ENCODE measurements around the gene ST3GAL2. TPM values are rescaled to one million over a fixed set of nuclear protein-coding genes. Genes with fewer than 3 reads are reported as not detected.

The ST3GAL2 gene
- total and polyA plus RNA-seq, 2 of the 4 experiments (the other 2 are of a cell fraction), result 17.4 to 17.7 TPM

DNA sequence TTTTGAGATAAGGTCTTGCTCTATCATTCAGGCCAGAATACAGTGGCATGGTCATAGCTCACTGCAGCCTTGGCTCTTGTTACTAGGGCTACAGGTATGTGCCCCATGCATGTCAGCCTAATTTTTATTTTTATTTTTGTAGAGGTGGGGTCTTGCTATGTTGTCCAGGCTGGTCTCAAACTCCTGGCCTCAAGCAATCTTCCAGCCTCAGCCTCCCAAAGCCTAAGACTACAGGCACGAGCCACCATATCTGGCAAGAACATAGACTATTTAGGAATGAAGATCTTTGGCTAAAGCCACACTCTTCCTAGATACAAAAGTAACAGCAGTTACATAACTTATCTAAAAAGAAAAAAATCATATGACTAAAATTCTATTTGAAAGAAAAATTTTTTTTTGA, 107.8 kb downstream of the ST3GAL2 start:
- Histone ChIP-seq H3K14ac (replicated peaks; ENCODE audit: low read depth, low read length) (no peak overlapping the region), H3K9ac (ENCODE audit: low read depth, low read length) (no peak overlapping the region), H3K36me3 (ENCODE audit: control insufficient read depth, insufficient read depth, low read length) (peaks cover 43% of the 10 kb centered on the region), H3K9me1 (ENCODE audit: insufficient read depth, low read length) (peaks cover 3% of the 10 kb centered on the region), H3K18ac (ENCODE audit: low read depth, low read length) (no peak overlapping the region), H4K8ac (ENCODE audit: low read depth in 2 of 2, low read length in 2 of 2) (no peak overlapping the region), H3K23ac (ENCODE audit: low read depth, low read length) (no peak overlapping the region), H2AK5ac (ENCODE audit: low read depth, low read length) (no peak overlapping the region), H4K91ac (ENCODE audit: insufficient read depth, low read depth, low read length) (no peak overlapping the region), H3K4me1 (ENCODE audit: control insufficient read depth, insufficient read depth, low read length) (no peaks in the 10 kb centered on the region), H2AK9ac (replicated peaks; ENCODE audit: low read depth, low read length, poor library complexity) (no peak overlapping the region), H3K56ac (ENCODE audit: extremely low read depth, insufficient read depth, low read length) (no peak overlapping the region), H2AFZ (replicated peaks; ENCODE audit: low read length, poor library complexity) (no peak overlapping the region), H3K4me3 (ENCODE audit: insufficient read depth, low read depth, low read length) (no peak overlapping the region), H3K4ac (ENCODE audit: low read depth, low read length) (no peak overlapping the region), H2BK15ac (ENCODE audit: low read depth, low read length) (no peak overlapping the region), H3K79me1 (ENCODE audit: low read depth in 1 of 2, low read length in 2 of 2) (peaks cover 0 to 3% of the 10 kb centered on the region in 2 experiments; a peak in 2 of 4 replicates), H4K5ac (ENCODE audit: low read depth, low read length) (no peak overlapping the region), H3K27me3 (ENCODE audit: control insufficient read depth, insufficient read depth, low read length) (no peaks in the 10 kb centered on the region), H2BK5ac (ENCODE audit: low read depth, low read length, poor library complexity, severe bottlenecking) (no peak overlapping the region), H2BK120ac (ENCODE audit: low read depth, low read length) (no peak overlapping the region), H2BK20ac (ENCODE audit: low read depth, low read length) (no peak overlapping the region), H4K20me1 (ENCODE audit: insufficient read depth, low read length) (no peaks in the 10 kb centered on the region), H3K27ac (ENCODE audit: insufficient read depth, low read length) (no peak overlapping the region), H3K4me2 (ENCODE audit: low read depth, low read length) (no peak overlapping the region), H3K9me3 (ENCODE audit: control insufficient read depth, insufficient read depth, low read length) (no peaks in the 10 kb centered on the region)
- intact Hi-C loops (cut with micrococcal nuclease) (no loop called here), in situ Hi-C loops (cut with MboI; ENCODE audit: low sequenced_read_pairs) (no loop called here), dilution Hi-C loops (cut with HindIII; ENCODE audit: low sequenced_read_pairs, unreplicated experiment) (no loop called here)
- DNase-seq, result no peak
- no peak for ATAC-seq (ENCODE audit: low read depth)
- no TSS peak for BruUV-seq (replicated peaks)
- TF ChIP-seq SMC3 (IDR thresholded peaks at IDR 0.05; ENCODE audit: low read depth, low read length) (no peak), MAFK (IDR thresholded peaks at IDR 0.05; ENCODE audit: low read depth, low read length) (no peak), RFX5 (IDR thresholded peaks at IDR 0.05; ENCODE audit: low read depth, low read length) (no peak), FOS (IDR thresholded peaks at IDR 0.05; ENCODE audit: low read depth, low read length) (no peak), MXI1 (IDR thresholded peaks at IDR 0.05; ENCODE audit: borderline replicate concordance, low read depth, low read length) (no peak), RAD21 (IDR thresholded peaks at IDR 0.05; ENCODE audit: low read length) (no peak), MAZ (IDR thresholded peaks at IDR 0.05; ENCODE audit: borderline replicate concordance, low read depth, low read length) (no peak), POLR2A (IDR thresholded peaks at IDR 0.05; ENCODE audit: low read depth, low read length) (no peak)
- TF ChIP-seq, protein P1, sequence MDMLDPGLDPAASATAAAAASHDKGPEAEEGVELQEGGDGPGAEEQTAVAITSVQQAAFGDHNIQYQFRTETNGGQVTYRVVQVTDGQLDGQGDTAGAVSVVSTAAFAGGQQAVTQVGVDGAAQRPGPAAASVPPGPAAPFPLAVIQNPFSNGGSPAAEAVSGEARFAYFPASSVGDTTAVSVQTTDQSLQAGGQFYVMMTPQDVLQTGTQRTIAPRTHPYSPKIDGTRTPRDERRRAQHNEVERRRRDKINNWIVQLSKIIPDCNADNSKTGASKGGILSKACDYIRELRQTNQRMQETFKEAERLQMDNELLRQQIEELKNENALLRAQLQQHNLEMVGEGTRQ (IDR thresholded peaks at IDR 0.05; ENCODE audit: low read depth, low read length), result no peak
- TF ChIP-seq, protein P2, sequence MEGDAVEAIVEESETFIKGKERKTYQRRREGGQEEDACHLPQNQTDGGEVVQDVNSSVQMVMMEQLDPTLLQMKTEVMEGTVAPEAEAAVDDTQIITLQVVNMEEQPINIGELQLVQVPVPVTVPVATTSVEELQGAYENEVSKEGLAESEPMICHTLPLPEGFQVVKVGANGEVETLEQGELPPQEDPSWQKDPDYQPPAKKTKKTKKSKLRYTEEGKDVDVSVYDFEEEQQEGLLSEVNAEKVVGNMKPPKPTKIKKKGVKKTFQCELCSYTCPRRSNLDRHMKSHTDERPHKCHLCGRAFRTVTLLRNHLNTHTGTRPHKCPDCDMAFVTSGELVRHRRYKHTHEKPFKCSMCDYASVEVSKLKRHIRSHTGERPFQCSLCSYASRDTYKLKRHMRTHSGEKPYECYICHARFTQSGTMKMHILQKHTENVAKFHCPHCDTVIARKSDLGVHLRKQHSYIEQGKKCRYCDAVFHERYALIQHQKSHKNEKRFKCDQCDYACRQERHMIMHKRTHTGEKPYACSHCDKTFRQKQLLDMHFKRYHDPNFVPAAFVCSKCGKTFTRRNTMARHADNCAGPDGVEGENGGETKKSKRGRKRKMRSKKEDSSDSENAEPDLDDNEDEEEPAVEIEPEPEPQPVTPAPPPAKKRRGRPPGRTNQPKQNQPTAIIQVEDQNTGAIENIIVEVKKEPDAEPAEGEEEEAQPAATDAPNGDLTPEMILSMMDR (conservative IDR thresholded peaks at IDR 0.05; ENCODE audit: low read depth, low read length), result no peak
- CTCF ChIA-PET, result no interaction called here
- WGBS, 2 experiments (ENCODE audit: extremely low coverage in 2 of 2, insufficient read length in 1 of 2), result no CpG with 5 or more reads among the region's 1 CpG
- POLR2A ChIA-PET (ENCODE audit: unreplicated experiment), result no interaction called here

Measured in IMR-90 (cell line).